H9 (cell line): ENCODE measurements around the gene CCKAR. TPM values are rescaled to one million over a fixed set of nuclear protein-coding genes. Genes with fewer than 3 reads are reported as not detected.

Source experiments
- DNase-seq: peaks from one replicate; pipeline ENCODE4 v3.0.0-alpha.2; 2017
- H2AFZ ChIP-seq: one replicate; pipeline ENCODE4 v1.6.1; 2013; ENCODE audit warnings: mild to moderate bottlenecking, low read length, control low read depth, moderate library complexity
- H2AK5ac ChIP-seq: 2 replicates; pipeline ENCODE4 v1.6.1; 2013; ENCODE audit warnings: low read length, control low read depth, mixed read lengths; ENCODE audit not compliant: insufficient read length
- H2BK120ac ChIP-seq: one replicate; pipeline ENCODE4 v1.6.1; 2013; ENCODE audit warnings: low read depth, mild to moderate bottlenecking, low read length, control low read depth, inconsistent platforms; ENCODE audit not compliant: poor library complexity, severe bottlenecking
- H2BK12ac ChIP-seq: 2 replicates; pipeline ENCODE4 v1.6.1; 2013; ENCODE audit warnings: low read length, control low read depth, mixed read lengths, low read depth; ENCODE audit not compliant: insufficient read length
- H2BK15ac ChIP-seq: 2 replicates; pipeline ENCODE4 v1.6.1; 2013; ENCODE audit warnings: low read depth, low read length, control low read depth
- H2BK20ac ChIP-seq: one replicate; pipeline ENCODE4 v1.6.1; 2013; ENCODE audit warnings: low read depth, mild to moderate bottlenecking, low read length, control low read depth, inconsistent platforms; ENCODE audit not compliant: poor library complexity, severe bottlenecking
- H2BK5ac ChIP-seq: 2 replicates; pipeline ENCODE4 v1.6.1; 2013; ENCODE audit warnings: low read length, control low read depth, mixed read lengths; ENCODE audit not compliant: insufficient read length
- H3K14ac ChIP-seq: 2 replicates; pipeline ENCODE4 v1.6.1; 2013; ENCODE audit warnings: low read length, control low read depth; ENCODE audit not compliant: insufficient read depth
- H3K18ac ChIP-seq: 2 replicates; pipeline ENCODE4 v1.6.1; 2013; ENCODE audit warnings: low read depth, mild to moderate bottlenecking, mixed read lengths, low read length, control low read depth; ENCODE audit not compliant: insufficient read length
- H3K23ac ChIP-seq: 2 replicates; pipeline ENCODE4 v1.6.1; 2013; ENCODE audit warnings: low read length, control low read depth, mixed read lengths, low read depth; ENCODE audit not compliant: insufficient read length
- H3K23me2 ChIP-seq: 2 replicates; pipeline ENCODE4 v1.6.1; 2013; ENCODE audit warnings: low read depth, mild to moderate bottlenecking, mixed read lengths, low read length, control low read depth; ENCODE audit not compliant: insufficient read length, poor library complexity, severe bottlenecking
- H3K27ac ChIP-seq: 2 replicates; pipeline ENCODE4 v1.5.1; 2013; ENCODE audit warnings: low read length, control low read depth, mixed read lengths, low read depth; ENCODE audit not compliant: insufficient read length
- H3K27me3 ChIP-seq: 2 replicates; pipeline ENCODE4 v1.6.1; 2013; ENCODE audit warnings: low read length, control low read depth, inconsistent platforms; ENCODE audit not compliant: insufficient read depth
- H3K4ac ChIP-seq: 2 replicates; pipeline ENCODE4 v1.6.1; 2013; ENCODE audit warnings: low read depth, mild to moderate bottlenecking, control low read depth, inconsistent platforms, low read length, moderate library complexity
- H3K4me1 ChIP-seq: 2 replicates; pipeline ENCODE4 v1.6.1; 2013; ENCODE audit warnings: low read length, control low read depth, inconsistent platforms; ENCODE audit not compliant: insufficient read depth
- H3K4me2 ChIP-seq: 2 replicates; pipeline ENCODE4 v1.6.1; 2013; ENCODE audit warnings: low read length, control low read depth, mixed read lengths; ENCODE audit not compliant: insufficient read length, insufficient read depth
- H3K56ac ChIP-seq: 2 replicates; pipeline ENCODE4 v1.6.1; 2013; ENCODE audit warnings: low read depth, mild to moderate bottlenecking, mixed read lengths, low read length, control low read depth; ENCODE audit not compliant: insufficient read length
- H3K79me1 ChIP-seq: 2 replicates; pipeline ENCODE4 v1.6.1; 2013; ENCODE audit warnings: low read depth, mild to moderate bottlenecking, moderate library complexity, low read length, control low read depth, inconsistent platforms; ENCODE audit not compliant: insufficient read depth, poor library complexity, severe bottlenecking
- H3K79me2 ChIP-seq: 2 replicates; pipeline ENCODE4 v1.6.1; 2013; ENCODE audit warnings: low read length, control low read depth, inconsistent platforms; ENCODE audit not compliant: insufficient read depth
- H3K9ac ChIP-seq: 2 replicates; pipeline ENCODE4 v1.6.1; 2013; ENCODE audit warnings: low read length, control low read depth, mixed read lengths; ENCODE audit not compliant: insufficient read length; ENCODE audit errors: extremely low read depth
- H3K9me3 ChIP-seq: one replicate; pipeline ENCODE4 v1.6.1; 2013; ENCODE audit warnings: low read depth, low read length, inconsistent platforms; ENCODE audit not compliant: control insufficient read depth
- H3T11ph ChIP-seq: one replicate; pipeline ENCODE4 v1.6.1; 2013; ENCODE audit warnings: mild to moderate bottlenecking, low read length, control low read depth, inconsistent platforms
- H4K20me1 ChIP-seq: one replicate; pipeline ENCODE4 v1.6.1; 2013; ENCODE audit not compliant: control insufficient read depth, insufficient read length, insufficient read depth
- H4K5ac ChIP-seq: 2 replicates; pipeline ENCODE4 v1.6.1; 2013; ENCODE audit warnings: low read depth, mild to moderate bottlenecking, mixed read lengths, low read length, control low read depth; ENCODE audit not compliant: insufficient read length
- H4K8ac ChIP-seq: replicated peaks from 2 replicates; pipeline ENCODE4 v1.6.1; 2013; ENCODE audit warnings: low read length, control low read depth, mixed read lengths, low read depth; ENCODE audit not compliant: insufficient read length
- H4K91ac ChIP-seq: 2 replicates; pipeline ENCODE4 v1.6.1; 2013; ENCODE audit warnings: low read depth, mild to moderate bottlenecking, moderate library complexity, mixed read lengths, low read length, control low read depth; ENCODE audit not compliant: insufficient read length
- H3K27ac Mint-ChIP-seq, 3 experiments: 2 replicates in 2 of 3; 3 replicates in 1 of 3; pipeline ENCODE4 v1.8.0; 2020 to 2021; ENCODE audit warnings: mixed read lengths in 3 of 3, mild to moderate bottlenecking in 1 of 3, moderate library complexity in 1 of 3
- H3K27me3 Mint-ChIP-seq: 2 replicates; pipeline ENCODE4 v1.8.0; 2021; ENCODE audit warnings: low read depth, mild to moderate bottlenecking, moderate library complexity, mixed read lengths
- H3K36me3 Mint-ChIP-seq, 3 experiments: 2 replicates in 2 of 3; 3 replicates in 1 of 3; pipeline ENCODE4 v1.8.0; 2020 to 2021; ENCODE audit warnings: low read depth in 3 of 3, mixed read lengths in 3 of 3; ENCODE audit not compliant: insufficient read depth in 1 of 3
- H3K4me1 Mint-ChIP-seq, 2 experiments: 2 replicates each; pipeline ENCODE4 v1.8.0; 2020; ENCODE audit warnings: mixed read lengths in 2 of 2
- H3K4me3 Mint-ChIP-seq, 2 experiments: 2 replicates in 1 of 2; 3 replicates in 1 of 2; pipeline ENCODE4 v1.8.0; 2020 to 2021; ENCODE audit warnings: mild to moderate bottlenecking in 2 of 2, mixed read lengths in 2 of 2, moderate library complexity in 1 of 2
- H3K9me3 Mint-ChIP-seq, 2 experiments: 2 replicates in 1 of 2; 3 replicates in 1 of 2; pipeline ENCODE4 v1.8.0; 2020; ENCODE audit warnings: mild to moderate bottlenecking in 2 of 2, mixed read lengths in 2 of 2, moderate library complexity in 1 of 2
- CTCF ChIP-seq: fragments of 200-600 bp; sonication (generic); conservative IDR thresholded peaks from 3 replicates; pipeline ENCODE4 v1.8.0; 2021; ENCODE audit warnings: antibody characterized with exemption, mild to moderate bottlenecking
- WGBS: extraction: QIAGEN DNeasy Blood & Tissue Kit; methylation state at CpG from one replicate; pipeline ENCODE4 v1.1.7; 2013; ENCODE audit warnings: missing lambda C conversion rate, low lambda C conversion rate, mixed read lengths; ENCODE audit not compliant: insufficient read length; ENCODE audit errors: extremely low coverage; 5-methylcytosine and 5-hydroxymethylcytosine counted together
- total RNA-seq: library from RNA; stranded (reverse); gene quantifications from 2 replicates; pipeline ENCODE4 v1.2.1, GENCODE V29; 2021

The CCKAR gene
- total RNA-seq, 1 experiment from 2014 or later: not detected

GRCh38 chr4:26484516-26484915, 5.8 kb downstream of the CCKAR start:
- no peak for TF ChIP-seq CTCF
- Histone ChIP-seq H2BK12ac (no peak overlapping the region), H4K5ac (no peak overlapping the region), H3K79me2 (no peaks in the 10 kb centered on the region), H2BK120ac (no peak overlapping the region), H3K14ac (no peak overlapping the region), H4K20me1 (no peaks in the 10 kb centered on the region), H3K4ac (no peak overlapping the region), H3K56ac (no peak overlapping the region), H3K23ac (no peak overlapping the region), H2BK5ac (no peak overlapping the region), H3K27me3 (no peaks in the 10 kb centered on the region), H3K9ac (no peak overlapping the region), H2BK20ac (no peak overlapping the region), H2AK5ac (no peak overlapping the region), H3K23me2 (no peaks in the 10 kb centered on the region), H3T11ph (no peak overlapping the region), H3K79me1 (no peaks in the 10 kb centered on the region), H4K91ac (no peak overlapping the region), H3K9me3 (no peaks in the 10 kb centered on the region), H3K18ac (no peak overlapping the region), H2AFZ (no peak overlapping the region), H4K8ac (no peak overlapping the region), H3K27ac (no peak overlapping the region), H3K4me2 (no peak overlapping the region), H3K4me1 (no peaks in the 10 kb centered on the region; the same call in none of the 2 replicates), H2BK15ac (no peak overlapping the region)
- Mint-ChIP-seq H3K27me3 (peaks cover 3% of the 10 kb centered on the region), H3K36me3 (no peaks in the 10 kb centered on the region), H3K4me3 (no peak overlapping the region), H3K27ac (no peak overlapping the region), H3K4me1 (peaks cover 8 to 10% of the 10 kb centered on the region in 2 experiments), H3K9me3 (no peaks in the 10 kb centered on the region)
- no peak for DNase-seq
- no CpG with 5 or more reads among the region's 5 CpGs for WGBS
